GM06990 (cell line): Measurements from ENCODE around the gene FAM120B.
A peak's percentile ranks its signal among the peaks of the same experiment; 100 is the strongest.

Experiments
- DNase-seq: peaks from one replicate; pipeline ENCODE4 v3.0.0-alpha.2; 2011; ENCODE audit not compliant: insufficient read length; ENCODE audit errors: extremely low read depth
- H3K27me3 ChIP-seq: replicated peaks from 2 replicates; pipeline ENCODE4 v1.6.0; 2011; ENCODE audit warnings: low read length; ENCODE audit not compliant: control insufficient read depth, insufficient read depth
- H3K36me3 ChIP-seq: 2 replicates; pipeline ENCODE4 v1.5.1; 2011; ENCODE audit warnings: low read length; ENCODE audit not compliant: control insufficient read depth, insufficient read depth
- H3K4me3 ChIP-seq: replicated peaks from 2 replicates; pipeline ENCODE4 v1.5.1; 2011; ENCODE audit warnings: low read depth, mild to moderate bottlenecking, control low read depth, low read length
- TF ChIP-seq, protein P1 (sequence below): IDR thresholded peaks from 2 replicates; pipeline ENCODE4 v1.5.1; 2011; ENCODE audit warnings: low read length, control low read depth, mild to moderate bottlenecking, inconsistent platforms; ENCODE audit not compliant: insufficient read depth, poor library complexity, severe bottlenecking

The FAM120B gene, protein sequence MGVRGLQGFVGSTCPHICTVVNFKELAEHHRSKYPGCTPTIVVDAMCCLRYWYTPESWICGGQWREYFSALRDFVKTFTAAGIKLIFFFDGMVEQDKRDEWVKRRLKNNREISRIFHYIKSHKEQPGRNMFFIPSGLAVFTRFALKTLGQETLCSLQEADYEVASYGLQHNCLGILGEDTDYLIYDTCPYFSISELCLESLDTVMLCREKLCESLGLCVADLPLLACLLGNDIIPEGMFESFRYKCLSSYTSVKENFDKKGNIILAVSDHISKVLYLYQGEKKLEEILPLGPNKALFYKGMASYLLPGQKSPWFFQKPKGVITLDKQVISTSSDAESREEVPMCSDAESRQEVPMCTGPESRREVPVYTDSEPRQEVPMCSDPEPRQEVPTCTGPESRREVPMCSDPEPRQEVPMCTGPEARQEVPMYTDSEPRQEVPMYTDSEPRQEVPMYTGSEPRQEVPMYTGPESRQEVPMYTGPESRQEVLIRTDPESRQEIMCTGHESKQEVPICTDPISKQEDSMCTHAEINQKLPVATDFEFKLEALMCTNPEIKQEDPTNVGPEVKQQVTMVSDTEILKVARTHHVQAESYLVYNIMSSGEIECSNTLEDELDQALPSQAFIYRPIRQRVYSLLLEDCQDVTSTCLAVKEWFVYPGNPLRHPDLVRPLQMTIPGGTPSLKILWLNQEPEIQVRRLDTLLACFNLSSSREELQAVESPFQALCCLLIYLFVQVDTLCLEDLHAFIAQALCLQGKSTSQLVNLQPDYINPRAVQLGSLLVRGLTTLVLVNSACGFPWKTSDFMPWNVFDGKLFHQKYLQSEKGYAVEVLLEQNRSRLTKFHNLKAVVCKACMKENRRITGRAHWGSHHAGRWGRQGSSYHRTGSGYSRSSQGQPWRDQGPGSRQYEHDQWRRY

DNA sequence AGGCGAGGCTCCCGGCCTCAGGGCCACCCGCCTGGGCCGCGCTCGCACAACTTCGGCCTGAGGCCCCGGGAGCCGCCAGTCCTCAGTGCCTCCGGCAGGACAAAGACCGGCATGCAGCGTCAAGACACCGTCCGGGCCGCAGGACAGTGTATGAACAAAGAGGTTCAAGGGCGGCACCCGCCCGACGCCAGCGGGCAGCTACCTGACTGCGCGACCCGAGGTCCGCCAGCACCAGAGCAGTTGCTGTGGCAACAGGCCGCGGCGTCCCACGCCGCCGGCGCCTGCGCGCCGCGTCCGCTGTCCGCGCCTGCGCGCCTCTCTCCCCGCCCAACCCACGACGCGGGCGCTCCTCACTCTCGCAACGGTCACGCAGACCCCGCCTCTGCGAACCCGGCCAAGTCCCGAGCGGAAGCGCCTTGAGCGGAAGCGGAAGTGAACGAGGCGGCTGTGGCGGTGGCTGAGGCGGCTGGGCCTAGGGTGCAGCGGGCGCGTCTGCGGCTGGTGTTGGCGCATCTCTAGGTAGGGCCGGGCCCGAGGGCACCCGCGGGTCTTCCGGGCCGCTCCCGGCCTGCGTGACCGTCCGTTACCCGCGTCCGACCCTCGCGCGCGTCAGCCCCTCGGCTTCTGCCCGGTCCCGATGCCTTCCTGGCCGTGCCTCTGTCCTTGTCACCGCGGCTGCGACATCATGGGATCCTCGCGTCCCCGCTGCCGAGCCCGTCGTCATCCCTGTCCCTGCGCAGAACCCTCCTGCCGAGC, at the start of gene FAM120B:
Gene FAM120B (plus strand): TSS at position 435 of the 756 bp plus-strand sequence. CDS start 10,633 bp downstream, outside the sequence.
- Histone ChIP-seq H3K36me3 (peaks cover 1% of the 10 kb centered on the region; the same call in 1 of the 2 replicates), H3K27me3 (no peaks in the 10 kb centered on the region), H3K4me3 (peak within 1 kb of the TSS; percentile 98)
- peak; percentile 97 for DNase-seq
- TF ChIP-seq, protein P1, sequence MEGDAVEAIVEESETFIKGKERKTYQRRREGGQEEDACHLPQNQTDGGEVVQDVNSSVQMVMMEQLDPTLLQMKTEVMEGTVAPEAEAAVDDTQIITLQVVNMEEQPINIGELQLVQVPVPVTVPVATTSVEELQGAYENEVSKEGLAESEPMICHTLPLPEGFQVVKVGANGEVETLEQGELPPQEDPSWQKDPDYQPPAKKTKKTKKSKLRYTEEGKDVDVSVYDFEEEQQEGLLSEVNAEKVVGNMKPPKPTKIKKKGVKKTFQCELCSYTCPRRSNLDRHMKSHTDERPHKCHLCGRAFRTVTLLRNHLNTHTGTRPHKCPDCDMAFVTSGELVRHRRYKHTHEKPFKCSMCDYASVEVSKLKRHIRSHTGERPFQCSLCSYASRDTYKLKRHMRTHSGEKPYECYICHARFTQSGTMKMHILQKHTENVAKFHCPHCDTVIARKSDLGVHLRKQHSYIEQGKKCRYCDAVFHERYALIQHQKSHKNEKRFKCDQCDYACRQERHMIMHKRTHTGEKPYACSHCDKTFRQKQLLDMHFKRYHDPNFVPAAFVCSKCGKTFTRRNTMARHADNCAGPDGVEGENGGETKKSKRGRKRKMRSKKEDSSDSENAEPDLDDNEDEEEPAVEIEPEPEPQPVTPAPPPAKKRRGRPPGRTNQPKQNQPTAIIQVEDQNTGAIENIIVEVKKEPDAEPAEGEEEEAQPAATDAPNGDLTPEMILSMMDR, result no peak

DNA sequence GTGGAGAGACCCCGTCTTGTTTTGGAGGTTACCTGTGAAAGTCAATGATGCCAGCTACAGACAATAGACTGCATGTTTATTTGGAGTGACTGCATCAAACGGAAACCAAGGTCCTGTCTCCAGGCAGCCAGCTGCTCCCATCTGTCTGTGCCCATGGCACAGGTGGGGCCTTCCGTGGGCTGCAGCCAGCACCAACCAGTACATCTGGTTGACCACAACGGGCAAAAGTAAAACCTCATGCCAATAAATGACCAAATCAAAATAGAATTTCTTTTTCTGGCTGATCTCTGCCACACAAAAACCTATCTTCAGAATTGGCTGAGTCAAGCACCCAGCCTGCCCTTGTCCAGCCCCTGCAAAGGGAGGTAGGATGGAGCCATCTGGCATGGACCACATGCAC, 49.2 kb upstream of the FAM120B start:
- Histone ChIP-seq H3K27me3 (no peaks in the 10 kb centered on the region; the same call in none of the 2 replicates), H3K4me3 (no peak overlapping the region), H3K36me3 (no peaks in the 10 kb centered on the region)
- TF ChIP-seq, protein P1, result no peak
- no peak for DNase-seq

DNA sequence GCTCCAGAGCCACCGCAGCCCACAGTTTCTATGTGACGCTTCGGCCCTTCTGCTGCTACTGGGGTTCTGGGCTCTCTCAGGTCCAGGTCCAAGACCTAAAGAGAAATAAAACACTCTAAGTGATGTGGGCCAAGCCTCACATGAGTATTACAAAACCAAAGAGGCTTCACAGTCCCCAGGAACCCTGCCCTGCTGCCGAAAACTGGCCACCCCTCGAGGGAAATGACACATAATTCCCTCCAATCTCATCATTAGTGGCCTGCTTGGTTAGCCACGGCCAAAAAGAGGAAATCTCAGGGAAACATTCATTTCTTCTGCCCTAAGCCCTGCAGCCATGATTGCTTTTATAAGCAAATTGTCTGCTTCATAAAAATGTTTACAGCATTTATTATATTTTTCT, 48.2 kb upstream of the FAM120B start:
- no peaks in the 10 kb centered on the region; the same call in none of the 2 replicates for H3K27me3 ChIP-seq

DNA sequence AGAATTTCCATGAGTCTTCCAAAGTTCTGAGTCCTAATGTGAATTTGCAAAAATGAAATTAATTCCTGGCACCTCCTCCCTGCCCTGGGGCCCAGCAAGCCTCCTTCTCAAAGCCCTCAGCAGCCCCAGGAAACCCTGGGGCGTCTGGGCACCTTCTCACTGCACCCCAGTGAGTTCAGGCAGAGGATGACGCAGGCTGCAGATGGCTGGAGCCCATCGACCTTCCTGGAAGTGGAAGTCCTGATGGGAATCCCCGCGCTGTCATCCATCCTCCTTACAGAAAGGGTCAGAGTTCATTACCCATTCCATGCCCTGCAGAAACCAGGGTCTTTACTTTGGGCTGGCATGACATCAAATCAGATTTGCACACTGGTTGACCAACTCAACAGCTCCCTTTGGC, 47.3 kb upstream of the FAM120B start:
- no peaks in the 10 kb centered on the region for H3K36me3 ChIP-seq
- no peak overlapping the region for H3K4me3 ChIP-seq
- H3K27me3 ChIP-seq, result no peaks in the 10 kb centered on the region; the same call in none of the 2 replicates
- no peak for DNase-seq
- TF ChIP-seq, protein P1, result no peak

More for the DNA sequence above, 48.2 kb upstream of the FAM120B start:
- Histone ChIP-seq H3K36me3 (no peaks in the 10 kb centered on the region), H3K4me3 (no peak overlapping the region)
- TF ChIP-seq, protein P1, result no peak
- DNase-seq, result no peak

DNA sequence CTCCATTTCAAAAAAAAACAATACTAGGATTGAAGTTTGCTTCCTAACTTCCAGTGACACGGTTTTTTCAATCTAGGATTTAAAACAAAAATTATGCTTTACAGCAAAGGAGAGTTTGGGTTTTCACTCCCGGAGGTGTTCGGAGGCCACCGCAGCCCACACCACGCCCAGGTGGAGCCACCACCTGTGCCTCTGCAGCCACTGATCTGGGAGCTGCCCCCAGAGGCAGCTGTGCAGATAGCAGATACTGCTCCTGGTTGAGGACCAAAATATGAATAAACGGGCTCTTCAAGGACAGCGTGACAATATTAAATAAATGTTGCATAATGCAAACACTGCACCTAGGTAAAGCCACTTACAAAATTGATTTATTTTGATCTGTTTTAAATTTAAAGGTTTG, 45.9 kb upstream of the FAM120B start:
- no peaks in the 10 kb centered on the region for H3K36me3 ChIP-seq
- TF ChIP-seq, protein P1, result peak; percentile 9
- no peak for DNase-seq
- no peaks in the 10 kb centered on the region; the same call in 1 of the 2 replicates for H3K27me3 ChIP-seq
- H3K4me3 ChIP-seq, result no peak overlapping the region
